Measurements from ENCODE around the gene DNAJC16. TPM values are rescaled to one million over a fixed set of nuclear protein-coding genes. Genes with fewer than 3 reads are reported as not detected.
A peak's percentile ranks its signal among the peaks of the same experiment; 100 is the strongest.

The DNAJC16 gene
- total RNA-seq, 2 donors from 2014 or later, result 11.9 to 12.5 TPM

DNA sequence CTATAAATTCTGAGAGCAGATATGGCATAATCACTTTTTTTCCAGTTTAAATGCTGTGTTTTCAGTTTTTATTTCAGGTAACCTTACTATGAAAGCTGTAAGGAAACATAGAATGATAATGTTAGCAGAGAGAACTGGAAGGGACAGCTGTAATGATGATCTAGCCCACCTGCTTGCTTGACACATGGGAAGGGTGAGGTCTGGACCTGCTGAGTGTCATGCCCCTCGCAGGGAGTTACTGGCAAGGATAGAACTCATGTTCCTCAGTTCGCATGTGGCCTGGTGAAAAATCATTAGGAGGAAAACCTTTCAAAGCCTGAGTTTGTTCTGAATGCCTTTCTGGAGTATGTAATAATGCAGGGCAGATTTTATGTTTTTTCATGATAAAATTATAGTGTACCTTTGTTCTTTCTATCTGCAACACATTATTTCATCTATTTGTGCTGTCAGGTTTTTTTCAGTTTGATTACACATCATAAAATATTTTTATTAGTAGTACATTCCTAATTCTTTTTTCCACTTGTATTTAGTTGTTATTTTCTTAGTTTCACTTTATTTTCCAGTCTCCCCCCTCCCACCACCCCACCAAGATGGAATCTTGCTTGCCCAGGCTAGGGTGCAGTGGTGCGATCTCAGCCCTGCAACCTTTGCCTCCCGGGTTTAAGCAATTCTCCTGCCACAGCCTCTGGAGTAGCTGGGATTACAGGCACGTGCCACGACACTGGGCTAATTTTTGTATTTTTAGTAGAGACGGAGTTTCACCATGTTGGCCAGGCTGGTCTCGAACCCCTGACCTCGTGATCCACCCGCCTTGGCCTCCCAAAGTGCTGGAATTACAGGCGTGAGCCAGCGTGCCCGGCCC is 98.6 kb downstream of the DNAJC16 start:
- H3K27ac ChIP-seq, result peak overlapping the region in 3 of 4 donors; percentile 28 to 51 (median 42)
- intact Hi-C loops (cut with DNase I), result no loop called here
- ATAC-seq (peak; percentile 52), DNase-seq (no peak)
- no peak overlapping the region for H3K4me3 ChIP-seq
- peaks cover 0 to 4% of the 10 kb centered on the region in 2 donors for H3K36me3 ChIP-seq (replicated peaks in 1 of 2; ENCODE audit: insufficient read depth in 1 of 2, low read depth in 2 of 2)
- H3K27me3 ChIP-seq, result no peaks in the 10 kb centered on the region
- no peak for TF ChIP-seq POLR2A (IDR thresholded peaks at IDR 0.05)
- TF ChIP-seq, protein P1, sequence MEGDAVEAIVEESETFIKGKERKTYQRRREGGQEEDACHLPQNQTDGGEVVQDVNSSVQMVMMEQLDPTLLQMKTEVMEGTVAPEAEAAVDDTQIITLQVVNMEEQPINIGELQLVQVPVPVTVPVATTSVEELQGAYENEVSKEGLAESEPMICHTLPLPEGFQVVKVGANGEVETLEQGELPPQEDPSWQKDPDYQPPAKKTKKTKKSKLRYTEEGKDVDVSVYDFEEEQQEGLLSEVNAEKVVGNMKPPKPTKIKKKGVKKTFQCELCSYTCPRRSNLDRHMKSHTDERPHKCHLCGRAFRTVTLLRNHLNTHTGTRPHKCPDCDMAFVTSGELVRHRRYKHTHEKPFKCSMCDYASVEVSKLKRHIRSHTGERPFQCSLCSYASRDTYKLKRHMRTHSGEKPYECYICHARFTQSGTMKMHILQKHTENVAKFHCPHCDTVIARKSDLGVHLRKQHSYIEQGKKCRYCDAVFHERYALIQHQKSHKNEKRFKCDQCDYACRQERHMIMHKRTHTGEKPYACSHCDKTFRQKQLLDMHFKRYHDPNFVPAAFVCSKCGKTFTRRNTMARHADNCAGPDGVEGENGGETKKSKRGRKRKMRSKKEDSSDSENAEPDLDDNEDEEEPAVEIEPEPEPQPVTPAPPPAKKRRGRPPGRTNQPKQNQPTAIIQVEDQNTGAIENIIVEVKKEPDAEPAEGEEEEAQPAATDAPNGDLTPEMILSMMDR (IDR thresholded peaks at IDR 0.05), result no peak
- no peaks in the 10 kb centered on the region for H3K9me3 ChIP-seq
- WGBS, 2 donors, result 71 to 76% methylated on average over 13 of the region's 13 CpGs
- peaks cover 47% of the 10 kb centered on the region for H3K4me1 ChIP-seq

Small RNA genes within 50 kb of the gene (small RNA-seq; reads per million reads assigned to genes)
- gene CD24P1 (not detected), gene RNU7-179P (not detected), gene SCARNA21B (not detected)

Other genes starting within 250 kb of the DNAJC16 start
- gene EFHD2, start 117.0 kb upstream of the DNAJC16 start, total RNA-seq, result 10 to 100 TPM; 56.7 to 78.6 TPM
- gene CTRC, start 88.4 kb upstream of the DNAJC16 start, total RNA-seq, result over 10,000 TPM in 1 of 2 donors, 1,000 to 10,000 TPM in 1; 6,275 to 13,040 TPM
- gene CELA2A, start 70.1 kb upstream of the DNAJC16 start, total RNA-seq, result over 10,000 TPM in 1 of 2 donors, 1,000 to 10,000 TPM in 1; 4,384 to 21,046 TPM
- 1,000 to 10,000 TPM in 1 of 2 donors, 100 to 1,000 TPM in 1; 333 to 1,481 TPM for gene CELA2B, start 50.7 kb upstream of the DNAJC16 start, total RNA-seq
- gene CASP9, start 2.6 kb upstream of the DNAJC16 start, total RNA-seq, result 10 to 100 TPM; 12.9 to 21.5 TPM
- gene AGMAT, start 58.2 kb downstream of the DNAJC16 start, total RNA-seq, result under 1 TPM; 0.33 to 0.52 TPM
- gene DDI2, start 90.6 kb downstream of the DNAJC16 start, total RNA-seq, result 10 to 100 TPM; 18.8 to 30.1 TPM
- 10 to 100 TPM; 18.1 to 31.6 TPM for gene PLEKHM2, start 157.5 kb downstream of the DNAJC16 start, total RNA-seq
- 1 to 10 TPM; 5.7 to 6.9 TPM for gene SLC25A34, start 209.4 kb downstream of the DNAJC16 start, total RNA-seq
- gene TMEM82, start 215.7 kb downstream of the DNAJC16 start, total RNA-seq, result not detected
- gene FBLIM1, start 231.9 kb downstream of the DNAJC16 start, total RNA-seq, result 10 to 100 TPM; 42.5 to 46.2 TPM